ENCODE results near the gene PACRGL.

DNA sequence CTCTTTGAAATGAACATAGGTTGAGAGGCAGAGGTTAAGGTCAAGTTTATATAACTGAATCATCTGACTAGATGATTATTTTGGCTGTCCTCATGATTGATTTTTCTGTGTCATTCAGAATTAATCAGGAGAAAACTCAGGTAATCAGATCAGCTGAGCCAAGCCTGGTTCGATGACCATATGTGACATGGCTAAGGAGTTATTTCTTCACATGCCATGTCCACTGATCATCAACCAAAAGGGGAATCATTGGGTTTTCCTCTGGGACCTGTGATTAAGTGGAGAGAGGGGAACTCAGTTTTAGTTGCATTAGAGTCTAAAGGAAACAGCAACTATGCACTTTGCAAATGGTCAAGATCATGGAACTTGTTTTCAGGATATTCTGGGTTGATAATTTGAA, 20.3 kb upstream of the PACRGL start:
- TF ChIP-seq, protein P1, sequence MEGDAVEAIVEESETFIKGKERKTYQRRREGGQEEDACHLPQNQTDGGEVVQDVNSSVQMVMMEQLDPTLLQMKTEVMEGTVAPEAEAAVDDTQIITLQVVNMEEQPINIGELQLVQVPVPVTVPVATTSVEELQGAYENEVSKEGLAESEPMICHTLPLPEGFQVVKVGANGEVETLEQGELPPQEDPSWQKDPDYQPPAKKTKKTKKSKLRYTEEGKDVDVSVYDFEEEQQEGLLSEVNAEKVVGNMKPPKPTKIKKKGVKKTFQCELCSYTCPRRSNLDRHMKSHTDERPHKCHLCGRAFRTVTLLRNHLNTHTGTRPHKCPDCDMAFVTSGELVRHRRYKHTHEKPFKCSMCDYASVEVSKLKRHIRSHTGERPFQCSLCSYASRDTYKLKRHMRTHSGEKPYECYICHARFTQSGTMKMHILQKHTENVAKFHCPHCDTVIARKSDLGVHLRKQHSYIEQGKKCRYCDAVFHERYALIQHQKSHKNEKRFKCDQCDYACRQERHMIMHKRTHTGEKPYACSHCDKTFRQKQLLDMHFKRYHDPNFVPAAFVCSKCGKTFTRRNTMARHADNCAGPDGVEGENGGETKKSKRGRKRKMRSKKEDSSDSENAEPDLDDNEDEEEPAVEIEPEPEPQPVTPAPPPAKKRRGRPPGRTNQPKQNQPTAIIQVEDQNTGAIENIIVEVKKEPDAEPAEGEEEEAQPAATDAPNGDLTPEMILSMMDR (IDR thresholded peaks at IDR 0.05): no peak
- TF ChIP-seq POLR2A (IDR thresholded peaks at IDR 0.05): no peak
